ENCODE data around the gene MYO1E.

DNA sequence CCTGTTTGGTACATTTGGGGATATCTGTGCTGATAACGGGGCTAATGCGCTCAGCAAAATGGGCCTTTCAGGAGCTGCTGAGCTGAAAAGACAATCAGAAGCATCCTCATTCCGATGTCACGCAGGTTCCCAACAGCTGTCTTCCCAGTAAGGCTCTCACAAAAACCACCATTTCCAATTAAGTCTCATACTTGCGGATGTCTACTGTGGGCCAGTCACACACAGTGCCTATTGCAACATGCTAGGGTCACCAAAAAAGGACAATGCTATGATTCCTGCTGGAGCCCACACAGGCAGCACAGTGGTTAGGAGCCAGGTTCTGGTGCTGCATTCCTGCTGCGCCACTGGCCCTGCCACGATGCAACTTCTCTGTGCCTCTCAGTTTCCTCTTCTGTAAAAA is 182.4 kb downstream of the MYO1E start:
- TF ChIP-seq, protein P1, sequence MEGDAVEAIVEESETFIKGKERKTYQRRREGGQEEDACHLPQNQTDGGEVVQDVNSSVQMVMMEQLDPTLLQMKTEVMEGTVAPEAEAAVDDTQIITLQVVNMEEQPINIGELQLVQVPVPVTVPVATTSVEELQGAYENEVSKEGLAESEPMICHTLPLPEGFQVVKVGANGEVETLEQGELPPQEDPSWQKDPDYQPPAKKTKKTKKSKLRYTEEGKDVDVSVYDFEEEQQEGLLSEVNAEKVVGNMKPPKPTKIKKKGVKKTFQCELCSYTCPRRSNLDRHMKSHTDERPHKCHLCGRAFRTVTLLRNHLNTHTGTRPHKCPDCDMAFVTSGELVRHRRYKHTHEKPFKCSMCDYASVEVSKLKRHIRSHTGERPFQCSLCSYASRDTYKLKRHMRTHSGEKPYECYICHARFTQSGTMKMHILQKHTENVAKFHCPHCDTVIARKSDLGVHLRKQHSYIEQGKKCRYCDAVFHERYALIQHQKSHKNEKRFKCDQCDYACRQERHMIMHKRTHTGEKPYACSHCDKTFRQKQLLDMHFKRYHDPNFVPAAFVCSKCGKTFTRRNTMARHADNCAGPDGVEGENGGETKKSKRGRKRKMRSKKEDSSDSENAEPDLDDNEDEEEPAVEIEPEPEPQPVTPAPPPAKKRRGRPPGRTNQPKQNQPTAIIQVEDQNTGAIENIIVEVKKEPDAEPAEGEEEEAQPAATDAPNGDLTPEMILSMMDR (IDR thresholded peaks at IDR 0.05 in 8 of 11, conservative IDR thresholded peaks at IDR 0.05 in 3 of 11), result no peak
- no peak for TF ChIP-seq POLR2A (IDR thresholded peaks at IDR 0.05)

Measured in spleen (tissue), 7 donors.